Right cardiac atrium (tissue), 5 donors: ENCODE measurements around the gene FPR3. TPM values are rescaled to one million over a fixed set of nuclear protein-coding genes. Genes with fewer than 3 reads are reported as not detected.

ENCODE experiments used
- ATAC-seq, 2 donors: fragments of 200-7000 bp; cut with Tn5 transposase; one replicate each; pipeline versions ENCODE4 v1.8.0 to v1.9.1; 2020; ENCODE audit warnings: moderate library complexity in 2 of 2, mild to moderate bottlenecking in 1 of 2
- DNase-seq, 3 donors: peaks; one replicate each; pipeline ENCODE4 v3.0.0-alpha.2; 2020
- H3K27ac ChIP-seq: one replicate; pipeline ENCODE4 v1.5.1; 2013; ENCODE audit warnings: mild to moderate bottlenecking, low read length, control low read depth, moderate library complexity
- H3K27me3 ChIP-seq: one replicate; pipeline ENCODE4 v1.6.1; 2013; ENCODE audit not compliant: control insufficient read depth, insufficient read depth
- H3K4me1 ChIP-seq: one replicate; pipeline ENCODE4 v1.6.1; 2013; ENCODE audit warnings: low read length; ENCODE audit not compliant: control insufficient read depth, insufficient read depth
- H3K4me3 ChIP-seq: one replicate; pipeline ENCODE4 v1.5.1; 2013; ENCODE audit warnings: low read length, control low read depth
- H3K9me3 ChIP-seq: one replicate; pipeline ENCODE4 v1.6.1; 2013; ENCODE audit warnings: low read length; ENCODE audit not compliant: control insufficient read depth
- WGBS: extraction: QIAGEN DNeasy Blood & Tissue Kit; methylation state at CpG from one replicate; pipeline ENCODE4 v1.1.7; 2013; 5-methylcytosine and 5-hydroxymethylcytosine counted together
- intact Hi-C, 4 donors: fragments of 100-400 bp; cut with DNase I; formaldehyde crosslinking; loops; one replicate each; pipeline versions ENCODE4 v1.11.0 to v1.14.0; 2022 to 2023
- long read RNA-seq, 4 donors: library from polyadenylated mRNA; unstranded; transcript quantifications; one replicate each; pipeline ENCODE4 v2.0.0, GENCODE V29; 2020 to 2021
- polyA plus RNA-seq: library from polyadenylated mRNA; stranded (reverse); fragments of 200-250 nt; gene quantifications from one replicate; pipeline ENCODE4 v1.2.3, GENCODE V29; 2013
- total RNA-seq, 4 donors: library from RNA; stranded (reverse); fragmentation: NEBNext Ultra II Directional; extraction: Animal tissue kit (Norgen Biotek cat#: 25700); gene quantifications; one replicate each; pipeline ENCODE4 v1.2.1, GENCODE V29; 2021
- donor health status: healthy with polysubstance abuse.
- donor health status: DM: no; HTN: yes; CAD: no.
- donor health status: DM: no; HTN: no; CAD: no.
- donor health status: DM: no; HTN: yes; CAD: no; lungs with severe emphysema.
- donor health status: DM: yes; HTN: yes; CAD: no.

The FPR3 gene, protein sequence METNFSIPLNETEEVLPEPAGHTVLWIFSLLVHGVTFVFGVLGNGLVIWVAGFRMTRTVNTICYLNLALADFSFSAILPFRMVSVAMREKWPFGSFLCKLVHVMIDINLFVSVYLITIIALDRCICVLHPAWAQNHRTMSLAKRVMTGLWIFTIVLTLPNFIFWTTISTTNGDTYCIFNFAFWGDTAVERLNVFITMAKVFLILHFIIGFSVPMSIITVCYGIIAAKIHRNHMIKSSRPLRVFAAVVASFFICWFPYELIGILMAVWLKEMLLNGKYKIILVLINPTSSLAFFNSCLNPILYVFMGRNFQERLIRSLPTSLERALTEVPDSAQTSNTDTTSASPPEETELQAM
- total RNA-seq (10 to 100 TPM in 1 of 4 donors, 1 to 10 TPM in 3; 4.2 to 11.8 (median 7.8) TPM), polyA plus RNA-seq (1.6 TPM)
- long read RNA-seq, donor 1, partial matches to known transcripts = 1 of 2 reads
- long read RNA-seq, donor 1, other reads (novel, unspliced or antisense) = 0 of 2 reads
- long read RNA-seq, donor 2, partial matches to known transcripts = 0 of 3 reads
- long read RNA-seq, donor 2, other reads (novel, unspliced or antisense) = 0 of 3 reads
- long read RNA-seq, donor 3, partial matches to known transcripts = 0 of 5 reads
- long read RNA-seq, donor 3, other reads (novel, unspliced or antisense) = 3 of 5 reads
- long read RNA-seq, donor 4 = 0 reads

DNA sequence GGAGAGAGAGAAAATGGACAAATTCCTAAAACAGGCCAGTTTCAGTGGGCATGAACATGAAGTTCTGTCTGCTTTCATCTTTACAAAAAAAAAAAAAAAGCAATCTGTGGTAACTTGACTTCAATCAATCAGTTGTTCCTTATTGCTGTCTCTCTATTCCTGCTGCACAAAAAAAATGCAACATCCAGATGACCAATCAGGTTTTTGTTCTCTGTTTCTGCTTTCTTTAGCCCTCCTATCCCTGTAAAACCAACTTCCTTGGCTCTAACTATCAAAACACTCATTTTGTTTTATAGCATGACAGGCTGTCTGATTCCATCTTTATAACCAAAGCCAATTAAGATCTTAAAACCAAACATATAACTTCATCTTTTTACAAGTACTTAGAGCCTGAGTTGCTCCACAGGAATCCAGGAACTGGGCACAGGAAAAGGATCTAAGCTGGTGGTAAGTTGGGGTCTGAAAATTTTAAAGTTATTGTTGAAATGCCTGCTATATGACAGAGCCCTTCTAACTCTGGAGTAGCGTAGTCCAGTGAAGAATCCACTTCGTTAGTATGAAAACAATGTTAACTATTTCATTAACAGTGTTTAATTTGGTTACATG, at the start of gene FPR3:
FPR3 (plus strand) TSS at position 273 of the 606 bp plus-strand sequence. CDS start 28,592 bp downstream, outside the sequence.
- intact Hi-C loops = no loop called here
- no peak for ATAC-seq
- WGBS = 20% methylated on average over 2 of the region's 2 CpGs

DNA sequence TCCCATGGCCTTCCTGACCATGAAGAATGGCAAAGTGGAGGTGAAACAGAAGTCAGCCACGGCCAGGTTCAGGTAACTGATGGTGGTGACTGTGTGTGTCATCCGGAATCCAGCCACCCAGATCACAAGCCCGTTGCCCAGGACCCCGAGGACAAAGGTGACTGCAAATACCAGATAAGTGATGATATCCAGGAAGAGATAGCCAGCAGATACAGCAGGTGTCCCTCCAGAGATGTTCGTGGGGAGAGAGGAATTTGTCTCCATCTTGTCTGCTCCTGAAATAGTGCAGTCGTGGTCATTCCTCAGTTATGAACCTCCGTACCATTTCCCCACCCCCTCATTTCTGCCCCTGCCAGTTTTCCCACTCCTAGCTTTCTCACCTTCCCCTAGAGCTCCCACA, 48.2 kb upstream of the FPR3 start:
- 68% methylated on average over 7 of the region's 7 CpGs for WGBS
- no peak overlapping the region for H3K4me3 ChIP-seq
- intact Hi-C loops = no loop called here
- H3K27ac ChIP-seq = no peak overlapping the region
- no peaks in the 10 kb centered on the region for H3K27me3 ChIP-seq
- DNase-seq (no peak), ATAC-seq (no peak)
- no peaks in the 10 kb centered on the region for H3K9me3 ChIP-seq
- no peaks in the 10 kb centered on the region for H3K4me1 ChIP-seq

More for the DNA sequence above, at the start of gene FPR3:
- Histone ChIP-seq H3K4me3 (no peak within 1 kb of the TSS), H3K9me3 (no peaks in the 10 kb centered on the region), H3K27me3 (no peaks in the 10 kb centered on the region), H3K27ac (no peak within 1 kb of the TSS), H3K4me1 (peaks cover 5% of the 10 kb centered on the region)
- DNase-seq = no peak

DNA sequence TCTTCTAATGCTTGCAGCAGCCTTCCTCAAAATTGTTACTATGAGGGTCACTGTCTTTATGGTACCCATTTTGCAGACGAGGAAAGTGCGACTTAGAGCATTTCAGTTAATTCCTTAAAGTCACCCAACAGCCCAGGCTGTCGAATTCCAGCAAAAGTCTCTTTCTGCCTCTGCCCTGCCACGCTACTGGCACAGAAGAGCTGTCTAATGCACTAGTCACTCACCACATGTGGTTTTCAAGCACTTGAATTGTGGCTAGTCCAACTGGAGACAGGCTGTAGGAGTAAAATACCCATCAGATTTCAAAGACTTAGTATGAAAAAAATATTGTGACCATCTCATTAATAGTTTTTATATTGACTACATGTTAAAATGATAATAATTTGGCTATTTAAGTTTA, 45.0 kb upstream of the FPR3 start:
- Histone ChIP-seq H3K4me3 (no peak overlapping the region), H3K27ac (no peak overlapping the region), H3K4me1 (no peaks in the 10 kb centered on the region), H3K9me3 (no peaks in the 10 kb centered on the region), H3K27me3 (no peaks in the 10 kb centered on the region)
- DNase-seq (no peak), ATAC-seq (no peak)
- intact Hi-C loops = no loop called here
- WGBS = 80% methylated on average over 4 of the region's 4 CpGs

DNA sequence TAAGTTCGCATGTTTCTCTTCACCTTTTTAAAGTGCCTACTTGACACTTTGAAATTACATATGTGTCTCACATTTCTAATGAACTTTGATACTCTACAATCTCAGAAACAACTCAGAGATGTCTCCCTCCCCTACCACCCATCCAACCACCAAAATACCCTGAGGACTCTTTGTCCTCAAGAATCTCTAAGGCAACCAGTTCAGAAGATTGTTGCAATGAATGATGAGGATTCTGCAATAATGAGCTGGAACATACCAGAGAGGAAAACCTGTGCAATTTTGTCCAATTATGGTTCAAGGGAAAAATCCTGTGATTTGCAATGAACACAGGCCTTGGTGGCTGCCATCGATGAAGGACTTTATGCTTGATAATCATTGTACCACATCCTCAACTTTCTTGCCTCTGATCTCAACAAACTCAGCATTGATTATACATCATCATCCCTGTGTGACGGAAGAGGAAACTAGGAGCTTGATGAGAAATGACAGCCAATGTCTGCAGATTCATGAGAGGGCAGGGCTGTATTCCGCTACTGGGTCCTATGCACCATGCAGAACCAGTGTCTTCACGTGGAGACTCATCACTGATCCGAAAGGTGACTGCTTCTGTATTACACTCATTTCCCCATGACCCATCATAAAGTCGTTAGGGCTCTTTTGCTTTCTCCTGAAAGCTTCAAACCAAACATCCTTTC, 44.4 kb upstream of the FPR3 start:
- Histone ChIP-seq H3K9me3 (no peaks in the 10 kb centered on the region), H3K27me3 (no peaks in the 10 kb centered on the region), H3K27ac (no peak overlapping the region), H3K4me1 (no peaks in the 10 kb centered on the region), H3K4me3 (peak overlapping the region; percentile 8)
- intact Hi-C loops = no loop called here
- ATAC-seq = no peak
- WGBS = 80% methylated on average over 7 of the region's 7 CpGs
- no peak for DNase-seq

DNA sequence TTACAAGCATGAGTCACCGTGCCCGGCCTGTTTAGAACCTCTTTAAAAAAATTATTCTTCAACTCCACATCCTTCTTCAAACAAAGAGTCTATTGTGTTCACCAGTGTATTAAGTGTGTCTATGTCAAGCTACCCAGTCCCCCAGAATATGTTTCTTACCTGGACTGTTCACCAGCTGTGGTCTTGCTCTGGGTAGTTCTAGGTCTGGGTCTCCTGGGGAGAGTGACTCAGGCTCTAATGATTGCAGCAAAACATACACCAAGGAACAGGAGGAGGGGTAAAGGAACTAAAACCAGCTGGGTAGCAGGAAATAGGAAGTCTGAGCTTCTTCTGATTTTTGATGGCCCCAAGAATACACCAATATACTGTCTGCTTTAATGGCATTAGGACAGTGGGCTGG, 43.3 kb upstream of the FPR3 start, which contains the start of gene FPR1:
FPR1 (minus strand) TSS at position 224 of the 400 bp plus-strand sequence. CDS start 4,884 bp downstream, outside the sequence.
- Histone ChIP-seq H3K27me3 (no peaks in the 10 kb centered on the region), H3K4me1 (no peaks in the 10 kb centered on the region), H3K27ac (no peak within 1 kb of the TSS), H3K9me3 (no peaks in the 10 kb centered on the region), H3K4me3 (peak within 1 kb of the TSS; percentile 8)
- no peak for DNase-seq
- intact Hi-C loops = no loop called here
- peak; percentile 67 to 71 for ATAC-seq
- 58% methylated on average over 2 of the region's 2 CpGs for WGBS

DNA sequence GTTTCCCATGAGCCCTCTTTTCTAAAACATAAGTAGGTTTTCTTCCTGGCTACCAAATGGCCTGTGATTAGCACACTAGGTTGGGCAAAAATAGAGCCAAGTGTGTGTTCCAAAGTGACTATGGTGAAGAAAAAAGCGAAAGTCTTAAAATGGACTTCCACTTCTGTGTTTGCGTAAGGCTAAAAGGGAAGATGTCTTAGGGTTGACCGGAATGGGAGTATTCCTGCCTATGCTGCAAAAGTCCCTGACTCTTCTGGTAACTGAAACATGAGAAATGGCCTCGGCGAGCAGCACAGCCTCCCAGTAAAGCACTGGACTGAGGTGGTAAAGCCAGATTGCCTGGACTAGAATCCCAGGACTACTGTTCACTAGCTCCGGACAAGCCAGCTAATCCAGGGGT, 40.8 kb upstream of the FPR3 start:
- H3K27ac ChIP-seq = no peak overlapping the region
- H3K4me1 ChIP-seq = no peaks in the 10 kb centered on the region
- ATAC-seq (peak; percentile 40 to 48), DNase-seq (peak in 1 of 3 donors; percentile 52)
- no peak overlapping the region for H3K4me3 ChIP-seq
- 83% methylated on average over 6 of the region's 6 CpGs for WGBS
- H3K9me3 ChIP-seq = no peaks in the 10 kb centered on the region
- intact Hi-C loops = no loop called here
- no peaks in the 10 kb centered on the region for H3K27me3 ChIP-seq

DNA sequence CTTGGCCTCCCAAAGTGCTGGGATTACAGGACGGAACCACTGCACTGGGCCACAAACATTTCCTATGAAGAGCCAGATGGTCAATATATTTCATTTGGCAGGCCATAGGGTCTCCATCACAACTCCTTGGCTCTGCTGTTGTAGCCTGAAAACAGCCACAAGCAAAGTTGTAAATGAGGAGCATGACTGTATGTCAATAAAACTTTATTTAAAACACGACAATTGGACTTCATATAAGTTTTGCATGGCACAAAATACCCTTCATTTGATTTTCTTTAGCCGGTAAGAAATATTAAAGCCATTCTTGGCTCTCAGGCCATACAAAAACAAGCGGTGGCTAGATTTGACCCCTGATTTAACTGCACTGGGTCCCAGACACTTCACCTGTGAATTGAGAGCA, 40.2 kb upstream of the FPR3 start:
- H3K4me1 ChIP-seq = no peaks in the 10 kb centered on the region
- H3K27me3 ChIP-seq = no peaks in the 10 kb centered on the region
- no peaks in the 10 kb centered on the region for H3K9me3 ChIP-seq
- DNase-seq (no peak), ATAC-seq (no peak)
- no peak overlapping the region for H3K4me3 ChIP-seq
- intact Hi-C loops = no loop called here
- H3K27ac ChIP-seq = no peak overlapping the region
- whole genome bisulfite sequencing = 81% methylated on average over 4 of the region's 4 CpGs

DNA sequence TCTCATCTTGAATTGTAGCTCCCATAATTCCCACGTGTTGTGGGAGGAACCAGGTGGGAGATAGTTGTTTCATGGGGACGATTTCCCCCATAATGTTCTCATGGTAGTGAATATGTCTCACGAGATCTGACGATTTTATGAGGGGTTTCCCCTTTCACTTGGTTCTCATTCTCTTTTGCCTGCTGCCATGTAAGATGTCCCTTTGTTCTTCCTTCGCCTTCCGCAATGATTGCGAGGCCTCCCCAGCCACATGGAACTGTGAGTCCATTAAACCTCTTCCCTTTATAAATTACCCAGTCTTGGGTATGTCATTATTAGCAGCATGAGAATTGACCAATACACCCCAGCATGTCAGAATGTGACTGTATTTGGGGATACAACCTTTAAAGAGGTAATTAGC, 39.4 kb upstream of the FPR3 start:
- no peak for DNase-seq

DNA sequence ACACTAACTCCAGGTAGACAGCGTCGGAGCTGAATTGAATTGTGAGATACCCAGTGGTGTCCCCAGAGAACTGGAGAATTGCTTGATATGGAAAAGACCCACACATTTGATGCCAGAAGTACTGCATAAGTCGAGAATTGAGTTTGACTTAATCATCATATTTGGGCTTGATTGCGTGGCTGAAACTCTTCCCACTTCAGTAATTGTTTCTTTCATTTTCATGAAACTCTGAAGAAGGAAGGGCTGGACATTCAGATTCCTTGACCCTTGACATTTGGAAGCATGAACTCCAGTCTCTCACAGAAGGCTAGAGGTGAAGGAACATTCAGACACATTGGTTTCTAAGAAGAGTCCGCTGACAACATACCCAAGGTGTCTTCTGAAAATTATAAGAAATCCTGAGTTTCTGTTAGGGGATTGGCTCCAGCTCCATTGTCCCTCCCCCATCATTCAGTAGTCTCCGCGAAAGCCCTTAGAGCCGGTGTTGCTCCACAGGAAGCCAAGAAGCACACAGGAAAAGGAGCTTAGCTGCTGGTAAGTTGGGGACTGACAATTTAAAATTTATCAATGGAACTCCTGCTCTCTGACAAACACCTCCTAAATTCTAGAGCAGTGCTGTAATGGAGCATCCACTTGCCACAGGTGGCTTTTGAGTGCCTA, 34.1 kb upstream of the FPR3 start, which contains the start of gene FPR2:
FPR2 (plus strand) TSS at position 484 of the 660 bp plus-strand sequence. CDS start 7,479 bp downstream, outside the sequence.
- H3K4me1 ChIP-seq = no peaks in the 10 kb centered on the region
- WGBS = 49% methylated on average over 8 of the region's 8 CpGs
- no peaks in the 10 kb centered on the region for H3K27me3 ChIP-seq
- no peak within 1 kb of the TSS for H3K27ac ChIP-seq
- H3K4me3 ChIP-seq = no peak within 1 kb of the TSS
- ATAC-seq (peak in 1 of 2 donors; percentile 34), DNase-seq (no peak)
- no peaks in the 10 kb centered on the region for H3K9me3 ChIP-seq
- intact Hi-C loops = no loop called here

More for the DNA sequence above, 39.4 kb upstream of the FPR3 start:
- Histone ChIP-seq H3K4me3 (no peak overlapping the region), H3K4me1 (no peaks in the 10 kb centered on the region), H3K27ac (no peak overlapping the region), H3K27me3 (no peaks in the 10 kb centered on the region), H3K9me3 (no peaks in the 10 kb centered on the region)
- ATAC-seq = no peak
- intact Hi-C loops = no loop called here
- 87% methylated on average over 7 of the region's 7 CpGs for WGBS

DNA sequence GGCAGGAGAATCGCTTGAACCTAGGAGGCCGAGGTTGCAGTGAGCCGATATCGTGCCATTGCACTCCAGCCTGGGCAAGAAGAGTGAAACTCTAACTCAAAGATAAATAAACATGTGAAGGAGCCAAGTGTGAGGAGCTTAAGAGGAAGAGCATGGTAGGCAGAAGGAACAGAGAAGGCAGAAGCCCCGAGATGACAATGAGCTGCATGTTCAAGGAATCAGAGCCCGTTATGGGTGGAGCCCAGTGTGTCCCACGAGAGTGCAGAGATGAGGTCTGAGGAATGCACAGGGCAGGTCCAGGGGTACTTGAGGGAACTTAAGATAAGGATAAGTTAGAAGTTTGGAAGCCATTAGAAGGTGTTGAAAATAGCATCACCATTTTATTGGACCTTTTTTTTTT, 33.3 kb upstream of the FPR3 start:
- H3K4me1 ChIP-seq = no peaks in the 10 kb centered on the region
- no peak for DNase-seq
- no peak overlapping the region for H3K4me3 ChIP-seq
- H3K27ac ChIP-seq = no peak overlapping the region
- no peak for ATAC-seq
- intact Hi-C loops = no loop called here
- no peaks in the 10 kb centered on the region for H3K27me3 ChIP-seq
- no peaks in the 10 kb centered on the region for H3K9me3 ChIP-seq
- 71% methylated on average over 7 of the region's 7 CpGs for WGBS
